ENCODE results near the gene P2RY4. TPM values are rescaled to one million over a fixed set of nuclear protein-coding genes. Genes with fewer than 3 reads are reported as not detected.
"Not testable (repeated sequence)": the region's sequence is repeated elsewhere in the genome, so short reads cannot be mapped to it uniquely, and the experiment has no call there.

Gene P2RY4
- total RNA-seq, 1 donor from 2014 or later = not detected

- intact Hi-C loops (cut with micrococcal nuclease) = no loop called here
- Mint-ChIP-seq H3K4me3 (no peak overlapping the region), H3K36me3 (ENCODE audit: low read depth) (no peaks in the 10 kb centered on the region), H3K9me3 (no peaks in the 10 kb centered on the region), H3K4me1 (no peaks in the 10 kb centered on the region), H3K27ac (no peak overlapping the region), H3K27me3 (peaks cover 1% of the 10 kb centered on the region)
- DNase-seq = no peak
- ATAC-seq (ENCODE audit: low read depth) = no peak
- CTCF ChIA-PET = no interaction called here
- TF ChIP-seq CTCF (IDR thresholded peaks at IDR 0.05) = no peak
- POLR2A ChIA-PET = no interaction called here
These were observed 15.1 kb downstream of the P2RY4 start for GRCh38 chrX:70244881-70245280.

- CTCF ChIA-PET; POLR2A ChIA-PET; H3K27me3 Mint-ChIP-seq; DNase-seq; H3K36me3 Mint-ChIP-seq (ENCODE audit: low read depth); H3K4me1 Mint-ChIP-seq; ATAC-seq (ENCODE audit: low read depth); intact Hi-C loops (cut with micrococcal nuclease); H3K4me3 Mint-ChIP-seq; H3K9me3 Mint-ChIP-seq; H3K27ac Mint-ChIP-seq: not testable (repeated sequence)
These were observed 16.4 kb downstream of the P2RY4 start for GRCh38 chrX:70243601-70244000.

- no peak for TF ChIP-seq CTCF (IDR thresholded peaks at IDR 0.05)
- no peaks in the 10 kb centered on the region for H3K9me3 Mint-ChIP-seq
- H3K27ac Mint-ChIP-seq = no peak overlapping the region
- ATAC-seq (ENCODE audit: low read depth) (no peak), DNase-seq (no peak)
- no peaks in the 10 kb centered on the region for H3K36me3 Mint-ChIP-seq (ENCODE audit: low read depth)
- ChIA-PET CTCF (no interaction called here), POLR2A (no interaction called here)
- H3K4me3 Mint-ChIP-seq = no peak overlapping the region
- no peaks in the 10 kb centered on the region for H3K4me1 Mint-ChIP-seq
- intact Hi-C loops (cut with micrococcal nuclease) = no loop called here
- H3K27me3 Mint-ChIP-seq = peaks cover 1% of the 10 kb centered on the region
These were observed 18.5 kb downstream of the P2RY4 start for GRCh38 chrX:70241501-70241900.

- H3K36me3 Mint-ChIP-seq (ENCODE audit: low read depth) = no peaks in the 10 kb centered on the region
- H3K27ac Mint-ChIP-seq = no peak overlapping the region
- H3K4me3 Mint-ChIP-seq = no peak overlapping the region
- no peaks in the 10 kb centered on the region for H3K9me3 Mint-ChIP-seq
- peaks cover 1% of the 10 kb centered on the region for H3K27me3 Mint-ChIP-seq
- CTCF ChIA-PET = no interaction called here
- no peak for DNase-seq
- H3K4me1 Mint-ChIP-seq = no peaks in the 10 kb centered on the region
- no peak for ATAC-seq (ENCODE audit: low read depth)
- intact Hi-C loops (cut with micrococcal nuclease) = no loop called here
- no peak for TF ChIP-seq CTCF (IDR thresholded peaks at IDR 0.05)
- POLR2A ChIA-PET = no interaction called here
These were observed 19.3 kb downstream of the P2RY4 start for GRCh38 chrX:70240751-70241150.

GRCh38 chrX:70234355-70234754, 25.6 kb downstream of the P2RY4 start, which contains the start of gene AWAT1:
TSS of gene AWAT1 (plus strand) at chrX:70234655. CDS start at chrX:70234696, 41 bp downstream.
- H3K4me1 Mint-ChIP-seq = no peaks in the 10 kb centered on the region
- no peaks in the 10 kb centered on the region for H3K27me3 Mint-ChIP-seq
- H3K36me3 Mint-ChIP-seq (ENCODE audit: low read depth) = no peaks in the 10 kb centered on the region
- intact Hi-C loops (cut with micrococcal nuclease) = no loop called here
- ChIA-PET POLR2A (no interaction called here), CTCF (no interaction called here)
- no peaks in the 10 kb centered on the region for H3K9me3 Mint-ChIP-seq
- no peak for ATAC-seq (ENCODE audit: low read depth)
- DNase-seq = no peak
- H3K27ac Mint-ChIP-seq = no peak within 1 kb of the TSS
- no peak for TF ChIP-seq CTCF (IDR thresholded peaks at IDR 0.05)
- no peak within 1 kb of the TSS for H3K4me3 Mint-ChIP-seq

- intact Hi-C loops (cut with micrococcal nuclease) = no loop called here
- no peak for TF ChIP-seq CTCF (IDR thresholded peaks at IDR 0.05)
- ATAC-seq (ENCODE audit: low read depth) = no peak
- ChIA-PET CTCF (no interaction called here), POLR2A (no interaction called here)
- Mint-ChIP-seq H3K27ac (no peak overlapping the region), H3K27me3 (no peaks in the 10 kb centered on the region), H3K9me3 (no peaks in the 10 kb centered on the region), H3K4me3 (no peak overlapping the region), H3K4me1 (no peaks in the 10 kb centered on the region), H3K36me3 (ENCODE audit: low read depth) (no peaks in the 10 kb centered on the region)
- no peak for DNase-seq
These were observed 28.3 kb downstream of the P2RY4 start for GRCh38 chrX:70231666-70232065.
